ENCODE measurements around the gene MRPS25.

MRPS25 gene

GRCh38 chr3:15064835-15065549, at the start of gene MRPS25:
Gene MRPS25 (minus strand): TSS chr3:15065315. CDS start chr3:15065194, 121 bp downstream.
- DNase-seq: peak; percentile 58

DNA sequence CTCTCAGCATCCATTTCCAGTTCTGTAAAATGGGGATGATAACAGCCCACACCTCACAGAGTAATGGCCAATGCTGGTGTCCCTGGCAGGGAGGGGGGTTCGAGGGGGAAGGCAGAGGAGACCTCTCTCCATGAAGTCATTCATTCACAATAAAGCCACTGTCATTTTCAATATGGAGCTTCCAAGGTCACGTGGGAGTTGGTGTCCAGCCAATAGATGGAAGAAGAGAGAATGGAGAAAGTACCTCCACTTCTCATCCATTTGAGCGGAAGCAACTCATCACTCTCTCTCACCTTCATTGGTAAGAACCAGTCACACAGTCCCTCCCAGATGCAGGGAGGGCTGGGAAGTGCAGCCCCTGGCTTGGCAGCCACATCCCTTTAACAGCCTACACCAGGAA, 48.8 kb upstream of the MRPS25 start:
- DNase-seq: no peak

- DNase-seq: no peak
Measured at GRCh38 chr3:15113471-15113870, 48.4 kb upstream of the MRPS25 start.

DNA sequence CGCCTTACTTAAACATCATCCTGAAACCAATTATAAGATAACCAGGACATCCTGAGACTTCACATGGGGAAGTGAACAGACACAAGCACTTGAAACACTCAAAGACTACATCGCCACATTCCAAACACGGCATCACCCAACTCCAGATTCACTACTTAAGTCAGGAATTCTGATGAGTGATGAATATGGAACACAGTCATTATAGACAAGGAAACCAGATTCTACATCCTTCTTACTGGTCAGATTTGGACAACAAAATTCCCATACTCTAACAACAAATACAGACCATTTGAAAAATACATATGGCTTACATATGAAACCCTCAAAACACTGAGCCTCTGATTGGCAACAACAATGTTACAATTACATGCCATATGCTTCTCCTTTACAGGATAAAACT, 46.9 kb upstream of the MRPS25 start:
- DNase-seq: no peak

- DNase-seq: no peak
Measured at GRCh38 chr3:15110206-15110605, 45.1 kb upstream of the MRPS25 start.

DNA sequence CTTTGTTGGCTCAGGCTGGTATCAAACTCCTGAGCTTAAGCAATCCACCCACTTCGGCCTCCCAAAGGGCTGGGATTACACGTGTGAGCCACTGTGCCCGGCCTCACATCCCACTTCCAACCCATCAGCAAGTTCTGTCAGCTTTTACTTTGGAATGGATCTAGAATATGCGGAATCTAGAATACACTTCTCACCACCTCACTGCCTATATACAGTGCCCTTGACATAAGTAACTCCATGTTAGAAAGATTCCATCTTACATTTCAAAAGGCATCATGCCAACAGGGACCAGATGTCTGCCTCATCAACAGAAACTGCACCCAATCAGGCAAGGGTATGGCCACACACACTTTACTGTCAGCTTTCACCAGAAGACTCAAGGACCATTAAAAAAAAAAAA, 43.8 kb upstream of the MRPS25 start:
- DNase-seq: no peak

DNA sequence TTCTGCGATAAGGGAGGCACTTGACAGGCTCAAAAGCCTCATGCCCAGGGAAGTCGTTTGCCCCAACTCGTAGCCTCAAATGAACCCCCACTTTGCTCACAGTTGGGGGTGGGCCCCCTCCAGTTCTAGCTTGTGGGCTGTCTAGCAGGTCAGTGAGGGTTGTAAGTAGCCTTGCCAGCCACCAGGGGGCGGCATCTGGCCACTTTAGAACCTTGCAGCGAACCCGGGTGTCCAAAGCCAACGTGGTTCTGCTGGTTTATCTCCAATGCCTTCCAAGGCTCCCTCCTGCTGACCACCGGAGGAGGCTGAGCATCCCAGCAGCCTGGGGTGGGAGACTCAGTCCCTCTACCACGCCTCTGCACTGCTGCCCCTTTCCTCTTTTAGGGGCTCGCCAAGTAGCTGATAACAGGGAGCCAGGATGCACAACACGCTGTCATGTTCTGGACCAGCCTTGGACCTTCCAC, 43.0 kb upstream of the MRPS25 start:
- no peak for DNase-seq

DNA sequence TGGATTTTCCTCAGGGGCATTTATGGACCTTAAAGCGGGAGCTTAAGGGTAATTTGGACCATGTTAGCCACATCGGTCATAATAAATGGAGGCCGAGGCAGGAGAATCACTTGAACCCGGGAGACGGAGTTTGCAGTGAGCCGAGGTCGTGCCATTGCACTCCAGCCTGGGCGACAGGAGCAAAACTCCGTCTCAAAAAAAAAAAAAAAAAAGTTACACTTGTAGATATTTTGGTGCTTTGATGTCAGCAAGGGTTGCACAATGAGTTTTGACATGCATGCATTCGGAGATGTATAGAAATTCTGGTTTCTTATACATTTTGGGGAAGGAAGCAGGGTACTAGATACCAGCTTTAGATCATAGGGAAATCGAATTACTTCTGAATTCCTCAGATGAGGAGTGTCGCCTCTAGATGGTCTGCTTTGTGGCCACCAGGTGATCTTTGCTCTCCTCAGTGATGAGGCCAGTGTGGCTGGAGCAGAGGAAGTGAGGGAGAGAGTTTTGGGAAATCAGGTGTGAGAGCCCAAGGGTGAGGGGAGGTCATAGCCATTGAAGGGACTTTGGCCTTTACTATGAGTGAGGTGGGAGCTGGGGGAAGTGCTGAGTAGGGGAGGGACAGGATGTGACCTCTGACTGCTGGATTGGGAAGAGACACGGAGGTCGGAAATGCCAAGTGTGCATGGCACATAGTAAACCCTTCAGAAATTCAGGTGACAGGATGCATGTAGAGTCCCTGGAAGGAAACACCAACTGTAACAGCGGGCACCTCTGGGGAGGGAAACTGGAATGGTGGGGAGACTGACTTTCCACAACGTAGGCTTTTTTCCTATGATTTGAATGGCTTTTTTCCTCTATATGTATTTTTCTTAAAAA, 42.2 kb upstream of the MRPS25 start:
- DNase-seq: no peak

DNA sequence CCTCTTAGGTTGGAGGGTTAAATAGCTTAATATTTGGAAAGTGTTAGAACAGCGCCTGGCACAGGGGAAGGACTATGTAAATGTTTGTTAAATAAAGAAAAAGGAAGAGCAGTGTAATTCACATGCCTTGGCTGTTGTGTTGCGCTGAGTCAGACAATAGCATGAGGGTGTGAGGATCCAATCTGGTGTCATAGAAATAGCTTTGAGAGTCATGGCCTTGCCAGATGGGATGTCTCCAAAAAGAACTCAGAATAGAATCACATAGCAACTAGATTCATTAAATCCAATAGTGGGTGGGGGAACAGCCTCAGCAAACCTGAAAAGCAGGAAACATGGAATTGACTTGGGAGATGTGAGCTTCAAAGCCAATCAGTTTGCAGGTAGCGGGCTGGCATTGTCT, 37.7 kb upstream of the MRPS25 start:
- DNase-seq: no peak

DNA sequence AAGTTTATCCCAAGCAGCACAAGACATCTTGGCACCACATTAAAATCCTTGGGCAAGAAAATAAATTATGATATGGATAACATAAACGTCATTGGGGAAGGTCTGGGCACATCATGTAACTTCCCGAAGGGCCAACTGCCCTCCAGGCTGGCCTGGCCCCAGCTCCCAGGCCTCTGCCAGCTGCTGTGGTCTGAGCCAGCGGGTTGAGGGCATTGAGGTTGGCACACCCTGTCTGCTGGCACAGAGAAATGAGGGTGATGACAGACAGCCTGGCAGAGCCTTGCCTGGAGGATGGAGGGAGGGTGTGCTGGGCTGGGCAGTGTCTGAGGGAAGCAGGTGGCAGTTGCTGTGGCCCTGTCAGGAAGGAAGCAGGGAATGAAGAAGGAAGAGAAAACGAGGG, 37.1 kb upstream of the MRPS25 start:
- DNase-seq: no peak

DNA sequence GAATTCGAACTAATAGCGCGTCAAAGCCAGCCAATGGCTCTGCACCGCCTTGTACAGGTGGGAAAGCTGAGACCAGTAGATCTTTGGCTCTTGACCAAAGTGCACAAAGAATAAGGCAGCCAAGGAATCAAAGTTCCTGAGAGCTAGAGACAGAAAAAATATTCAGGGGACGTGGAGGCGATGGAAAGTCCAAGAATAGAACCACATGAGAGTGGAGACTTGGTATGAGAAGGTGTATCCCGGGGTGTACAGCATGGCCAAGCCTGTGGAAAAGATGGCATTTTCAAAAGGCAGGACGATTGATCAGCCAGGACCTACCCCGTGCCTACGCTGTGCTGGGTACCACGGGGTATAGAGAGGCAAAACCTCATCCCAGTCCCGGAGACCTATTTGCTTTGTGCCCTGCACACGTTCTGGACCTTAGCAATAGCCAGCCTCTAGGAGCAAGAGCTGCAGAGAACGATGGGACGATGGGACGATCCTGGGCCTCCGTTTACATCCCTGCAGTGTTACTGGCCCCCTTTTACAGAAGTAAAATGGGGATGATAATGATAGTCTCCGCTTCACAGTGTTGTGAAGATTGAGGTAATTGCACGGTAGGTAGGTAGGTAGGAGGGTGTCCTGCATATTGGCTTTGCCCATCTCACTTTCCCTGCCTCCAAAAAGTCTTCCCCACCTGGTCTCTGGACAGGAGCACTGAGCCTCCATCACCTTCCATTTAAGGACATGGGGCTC, 34.4 kb upstream of the MRPS25 start:
- DNase-seq: no peak

- DNase-seq: peak; percentile 48
Measured at GRCh38 chr3:15098503-15099363, 33.6 kb upstream of the MRPS25 start, which contains the start of gene RBSN. Gene RBSN (minus strand): TSS chr3:15099148. CDS start chr3:15096120, 3,028 bp downstream.

DNA sequence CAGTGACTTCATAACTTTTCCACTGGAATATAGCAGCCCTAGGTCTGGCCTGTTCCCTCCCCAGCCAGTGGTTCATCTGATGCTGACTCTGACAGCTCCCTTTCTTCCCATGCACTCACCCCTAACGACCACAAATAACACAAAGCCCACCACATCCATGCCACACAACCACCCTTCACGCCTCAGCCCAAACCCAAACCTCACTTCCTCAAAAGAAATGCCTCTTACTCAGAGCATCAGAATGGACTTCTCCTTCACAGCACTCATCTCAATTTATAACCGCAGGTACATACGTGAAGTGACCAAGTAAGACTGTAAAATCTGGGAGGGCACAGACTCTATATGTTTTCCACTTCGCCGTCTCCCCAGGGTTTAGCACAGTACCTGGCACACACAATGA, 32.8 kb upstream of the MRPS25 start:
- DNase-seq: peak; percentile 36

- DNase-seq: no peak
Measured at GRCh38 chr3:15096046-15096445, 30.9 kb upstream of the MRPS25 start.

DNA sequence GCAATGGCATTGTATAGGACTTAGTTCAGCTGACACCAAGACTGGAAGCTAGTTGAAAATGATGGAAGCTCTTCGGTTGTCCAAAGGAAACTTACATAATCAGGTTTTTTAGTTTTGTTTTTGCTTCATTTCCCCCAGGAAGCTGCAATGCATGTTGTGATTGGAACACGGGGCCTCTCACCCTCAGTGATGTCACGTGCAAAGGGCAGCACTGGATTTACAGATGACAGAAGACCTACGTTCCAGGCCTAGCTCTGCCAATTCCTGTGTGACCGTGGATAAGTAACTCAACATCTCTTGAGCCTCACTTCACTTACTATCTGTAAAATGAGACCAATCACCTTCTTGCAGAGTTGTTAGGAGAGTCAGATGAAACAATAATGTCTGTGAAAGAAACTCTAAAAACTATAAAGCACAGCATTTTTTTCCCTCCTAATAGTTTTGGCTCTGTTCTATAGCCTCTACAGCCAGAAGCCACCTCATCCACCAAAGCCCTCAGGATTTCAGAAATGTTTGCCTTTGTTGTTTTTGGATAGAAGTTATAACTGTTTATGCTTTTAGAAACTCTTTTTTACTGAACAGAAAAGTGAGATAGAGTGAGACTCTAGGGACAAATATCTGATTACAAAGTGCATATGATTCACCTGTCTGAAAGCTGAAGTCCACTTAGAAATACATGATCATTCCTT, 29.2 kb upstream of the MRPS25 start:
- no peak for DNase-seq

GRCh38 chr3:15092686-15093085, 27.6 kb upstream of the MRPS25 start:
- DNase-seq: no peak

DNA sequence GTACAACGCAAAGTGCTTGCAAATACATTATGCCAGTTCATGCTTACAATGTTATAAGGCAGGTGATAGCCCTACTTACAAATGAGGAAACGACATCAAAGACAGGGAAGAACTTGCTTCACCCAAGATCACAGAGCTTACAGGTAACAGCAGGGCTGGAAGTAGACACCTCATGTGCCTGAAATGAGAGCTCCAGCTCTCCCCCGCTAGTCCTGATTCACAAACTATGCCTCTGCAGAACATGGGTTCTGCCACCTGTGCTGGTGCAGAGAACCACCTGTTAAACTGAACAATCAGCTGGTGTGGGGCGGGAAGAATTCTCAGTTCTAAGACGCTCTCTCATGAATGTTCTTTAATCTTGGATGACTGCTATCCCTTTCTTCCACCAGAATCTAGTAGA, 26.5 kb upstream of the MRPS25 start:
- DNase-seq: no peak

DNA sequence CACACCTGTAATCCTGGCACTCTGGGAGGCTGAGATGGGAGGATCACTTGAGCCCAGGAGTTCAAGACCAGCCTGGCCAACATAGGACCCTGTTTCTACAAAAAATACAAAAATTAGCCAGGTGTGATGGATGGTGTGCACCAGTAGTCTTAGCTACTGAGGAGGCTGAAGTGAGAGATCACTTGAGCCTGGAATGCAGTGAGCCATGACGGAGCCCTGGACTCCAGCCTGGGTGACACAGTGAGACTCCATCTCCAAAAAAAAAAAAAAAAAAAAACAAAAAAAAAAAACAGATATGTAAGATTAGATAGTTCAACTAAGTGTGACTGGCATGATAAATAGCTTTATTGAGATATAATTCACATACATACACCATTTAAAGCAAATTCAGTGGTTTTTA, 24.1 kb upstream of the MRPS25 start:
- DNase-seq: no peak

GRCh38 chr3:15086699-15087098, 21.6 kb upstream of the MRPS25 start:
- DNase-seq: no peak

GRCh38 chr3:15086263-15086662, 21.1 kb upstream of the MRPS25 start:
- DNase-seq: no peak

DNA sequence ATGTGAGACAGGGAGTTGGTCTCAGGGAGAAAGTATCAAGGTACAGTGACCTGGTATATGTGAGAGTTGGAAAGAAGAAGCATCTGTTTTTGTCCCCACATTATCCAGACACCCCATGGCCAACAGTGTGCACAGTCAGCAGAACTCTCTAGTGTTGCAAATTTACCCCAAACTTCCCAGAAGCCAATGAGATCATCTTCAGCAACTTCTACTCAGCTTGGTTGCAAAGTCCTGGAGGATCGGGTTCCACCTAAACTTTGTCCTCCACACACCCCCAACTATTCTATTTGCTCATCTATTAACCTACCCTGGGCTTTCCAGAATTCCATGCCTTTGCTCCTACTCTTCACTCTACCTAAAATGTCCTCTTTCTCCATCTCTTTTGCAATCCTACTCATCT, 18.1 kb upstream of the MRPS25 start:
- DNase-seq: no peak

Measured in SIG-M5 (cell line).